CD14-positive monocyte (primary cell): ENCODE data around the gene ARFGEF2. TPM values are rescaled to one million over a fixed set of nuclear protein-coding genes. Genes with fewer than 3 reads are reported as not detected.
A peak's percentile ranks its signal among the peaks of the same experiment; 100 is the strongest.

ENCODE experiments used
- DNase-seq, 3 donors: peaks; one replicate each; pipeline ENCODE4 v3.0.0-alpha.2; 2011 to 2022
- H2AFZ ChIP-seq: 2 replicates; pipeline ENCODE4 v1.6.0; 2012; ENCODE audit warnings: mild to moderate bottlenecking, low read depth, low read length, inconsistent platforms; ENCODE audit not compliant: insufficient read depth, poor library complexity, severe bottlenecking
- H3K27ac ChIP-seq, 2 donors: 1 replicate in 1 of 2; 2 replicates in 1 of 2; pipeline ENCODE4 v1.5.1; 2012 to 2013; ENCODE audit warnings: low read length in 2 of 2, control low read depth in 1 of 2, inconsistent platforms in 1 of 2, low read depth in 1 of 2, mild to moderate bottlenecking in 1 of 2
- H3K27me3 ChIP-seq, 2 donors: one replicate each; pipeline versions ENCODE4 v1.6.0 to v1.6.1; 2011 to 2013; ENCODE audit warnings: low read length in 2 of 2; ENCODE audit not compliant: control insufficient read depth in 2 of 2, insufficient read depth in 2 of 2
- H3K36me3 ChIP-seq, 2 donors: replicated peaks in 1 of 2; 1 replicate in 1 of 2; 2 replicates in 1 of 2; pipeline versions ENCODE4 v1.5.1 to v1.6.1; 2012 to 2013; ENCODE audit warnings: low read length in 2 of 2, control low read depth in 1 of 2, inconsistent platforms in 1 of 2, mild to moderate bottlenecking in 1 of 2; ENCODE audit not compliant: insufficient read depth in 2 of 2, control insufficient read depth in 1 of 2
- H3K4me1 ChIP-seq, 2 donors: 1 replicate in 1 of 2; 2 replicates in 1 of 2; pipeline versions ENCODE4 v1.5.1 to v1.6.1; 2012 to 2013; ENCODE audit warnings: low read length in 2 of 2, control low read depth in 1 of 2, inconsistent platforms in 1 of 2, mild to moderate bottlenecking in 1 of 2, moderate library complexity in 1 of 2; ENCODE audit not compliant: insufficient read depth in 2 of 2, control insufficient read depth in 1 of 2
- H3K4me2 ChIP-seq: replicated peaks from 2 replicates; pipeline ENCODE3; 2012; ENCODE audit warnings: low read length, moderate library complexity, mild to moderate bottlenecking; ENCODE audit not compliant: poor library complexity, severe bottlenecking; ENCODE audit errors: extremely low read depth
- H3K4me3 ChIP-seq, 3 experiments: fragments of 200-600 bp in 1 of 3; sonication (generic) in 1 of 3; replicated peaks in 1 of 3; 1 replicate in 2 of 3; 2 replicates in 1 of 3; pipeline ENCODE4 v1.5.1; 2011 to 2013; ENCODE audit warnings: low read length in 3 of 3, mild to moderate bottlenecking in 3 of 3, control low read depth in 2 of 3, low read depth in 2 of 3, inconsistent platforms in 1 of 3, moderate library complexity in 1 of 3
- H3K79me2 ChIP-seq: 2 replicates; pipeline ENCODE4 v1.6.0; 2012; ENCODE audit warnings: mild to moderate bottlenecking, control low read depth, inconsistent platforms, low read length, moderate library complexity; ENCODE audit not compliant: insufficient read depth
- H3K9ac ChIP-seq: 2 replicates; pipeline ENCODE4 v1.6.0; 2017; ENCODE audit warnings: low read length, mild to moderate bottlenecking; ENCODE audit not compliant: insufficient read depth, poor library complexity, severe bottlenecking
- H3K9me3 ChIP-seq, 2 donors: replicated peaks in 1 of 2; 1 replicate in 1 of 2; 2 replicates in 1 of 2; pipeline versions ENCODE4 v1.5.1 to v1.6.1; 2012 to 2013; ENCODE audit warnings: low read length in 2 of 2, control low read depth in 1 of 2; ENCODE audit not compliant: control insufficient read depth in 1 of 2, insufficient read depth in 1 of 2
- H4K20me1 ChIP-seq: 2 replicates; pipeline ENCODE4 v1.6.0; 2012; ENCODE audit warnings: mild to moderate bottlenecking, low read length, control low read depth, moderate library complexity; ENCODE audit not compliant: insufficient read depth
- H3K27ac Mint-ChIP-seq, 7 donors: one replicate each; pipeline ENCODE4 v1.8.0; 2020; ENCODE audit warnings: mild to moderate bottlenecking in 7 of 7, mixed read lengths in 7 of 7, moderate library complexity in 6 of 7, inconsistent platforms in 2 of 7
- H3K27me3 Mint-ChIP-seq, 3 donors: one replicate each; pipeline ENCODE4 v1.8.0; 2021 to 2022; ENCODE audit warnings: low read depth in 3 of 3, mild to moderate bottlenecking in 3 of 3, mixed read lengths in 3 of 3, moderate library complexity in 3 of 3, inconsistent platforms in 1 of 3
- H3K36me3 Mint-ChIP-seq, 2 donors: one replicate each; pipeline ENCODE4 v1.8.0; 2020; ENCODE audit warnings: mixed read lengths in 2 of 2, inconsistent platforms in 1 of 2, mild to moderate bottlenecking in 1 of 2
- H3K4me1 Mint-ChIP-seq: one replicate; pipeline ENCODE4 v1.8.0; 2020; ENCODE audit warnings: mild to moderate bottlenecking, mixed read lengths
- H3K4me3 Mint-ChIP-seq, 2 donors: one replicate each; pipeline ENCODE4 v1.8.0; 2020; ENCODE audit warnings: mild to moderate bottlenecking in 2 of 2, mixed read lengths in 2 of 2, moderate library complexity in 1 of 2
- H3K9me3 Mint-ChIP-seq, 7 donors: one replicate each; pipeline ENCODE4 v1.8.0; 2020 to 2022; ENCODE audit warnings: mixed read lengths in 7 of 7, mild to moderate bottlenecking in 6 of 7, moderate library complexity in 6 of 7, inconsistent platforms in 2 of 7
- CTCF ChIP-seq: fragments of 200-600 bp; IDR thresholded peaks from one replicate; pipeline ENCODE4 v1.8.0; 2022; ENCODE audit warnings: antibody characterized with exemption, mild to moderate bottlenecking
- WGBS: methylation state at CpG from one replicate; pipeline ENCODE4 v1.1.5; 2013; ENCODE audit warnings: missing lambda C conversion rate; ENCODE audit not compliant: insufficient coverage; 5-methylcytosine and 5-hydroxymethylcytosine counted together
- intact Hi-C, 2 donors: fragments of 100-400 bp; cut with micrococcal nuclease; formaldehyde crosslinking; loops; one replicate each; pipeline versions ENCODE4 v1.15.0 to v1.15.1; 2023
- polyA plus RNA-seq, 3 donors: library from polyadenylated mRNA; depleted of rRNA in 1 of 3; unstranded in 2 of 3; stranded (reverse) in 1 of 3; fragments of 300-500 nt in 2 of 3; fragments of >200 nt in 1 of 3; fragmentation: Illumina TruSeq in 2 of 3; gene quantifications; 1 replicate in 2 of 3; 2 replicates in 1 of 3; pipeline ENCODE4 v1.2.3, GENCODE V29; 2012 to 2021

ARFGEF2 gene
- polyA plus RNA-seq, 3 donors: 4.6 to 10.9 (median 5.5) TPM

- peaks cover 95 to 100% of the 10 kb centered on the region in 2 donors for H3K36me3 ChIP-seq
- 100% methylated on average over 1 of the region's 2 CpGs for WGBS
- Mint-ChIP-seq H3K4me1 (no peaks in the 10 kb centered on the region), H3K27ac (peak overlapping the region in 1 of 7 donors; percentile 2), H3K27me3 (no peaks in the 10 kb centered on the region), H3K36me3 (peaks cover 95 to 99% of the 10 kb centered on the region in 2 donors), H3K4me3 (no peak overlapping the region), H3K9me3 (peaks cover 0 to 4% (median 0%) of the 10 kb centered on the region in 7 donors)
- DNase-seq: no peak
- H3K4me3 ChIP-seq: no peak overlapping the region
- H4K20me1 ChIP-seq: no peaks in the 10 kb centered on the region
- H3K27me3 ChIP-seq: no peaks in the 10 kb centered on the region
- H3K79me2 ChIP-seq: no peaks in the 10 kb centered on the region
- no peak overlapping the region for H3K27ac ChIP-seq
- TF ChIP-seq CTCF: peak; percentile 21
- intact Hi-C loops: no loop called here
- H3K4me2 ChIP-seq: no peak overlapping the region
- no peak overlapping the region for H3K9ac ChIP-seq
- H2AFZ ChIP-seq: no peak overlapping the region
- peaks cover 0 to 7% of the 10 kb centered on the region in 2 donors for H3K9me3 ChIP-seq
- no peaks in the 10 kb centered on the region for H3K4me1 ChIP-seq
Observed at GRCh38 chr20:48986899-48987298, 65.4 kb downstream of the ARFGEF2 start.

GRCh38 chr20:48990467-48990866, 69.0 kb downstream of the ARFGEF2 start:
- no peak for DNase-seq
- peak overlapping the region in 2 of 7 donors; percentile 0 to 53 for H3K27ac Mint-ChIP-seq
- intact Hi-C loops: no loop called here
- Histone ChIP-seq H3K4me2 (no peak overlapping the region), H2AFZ (no peak overlapping the region), H3K9me3 (no peaks in the 10 kb centered on the region), H3K27me3 (no peaks in the 10 kb centered on the region), H3K27ac (no peak overlapping the region), H3K4me1 (no peaks in the 10 kb centered on the region), H4K20me1 (no peaks in the 10 kb centered on the region), H3K9ac (no peak overlapping the region), H3K4me3 (no peak overlapping the region), H3K79me2 (no peaks in the 10 kb centered on the region), H3K36me3 (peaks cover 95 to 100% of the 10 kb centered on the region in 2 donors)
- H3K4me1 Mint-ChIP-seq: no peaks in the 10 kb centered on the region
- no peaks in the 10 kb centered on the region for H3K9me3 Mint-ChIP-seq
- H3K4me3 Mint-ChIP-seq: no peak overlapping the region
- TF ChIP-seq CTCF: no peak
- 75% methylated on average over 1 of the region's 1 CpG for WGBS
- H3K27me3 Mint-ChIP-seq: no peaks in the 10 kb centered on the region
- H3K36me3 Mint-ChIP-seq: peaks cover 91 to 97% of the 10 kb centered on the region in 2 donors
